Stimulated activated CD4-positive, alpha-beta T cell treated with anti-CD3 and anti-CD28 coated beads, Interleukin-2, amount 100 ng/mL, for 4 hours (primary cell): ENCODE results near the gene GNB5.
"Not testable (repeated sequence)": the region's sequence is repeated elsewhere in the genome, so short reads cannot be mapped to it uniquely, and the experiment has no call there.

ENCODE experiments used
- DNase-seq: peaks from one replicate; pipeline ENCODE4 v3.0.0-alpha.2; 2020; ENCODE audit warnings: low read depth

Gene GNB5

GRCh38 chr15:52207191-52207590, 16.0 kb upstream of the GNB5 start:
- DNase-seq: no peak

- DNase-seq: no peak
Measured at GRCh38 chr15:52206446-52206845, 15.3 kb upstream of the GNB5 start.

DNA sequence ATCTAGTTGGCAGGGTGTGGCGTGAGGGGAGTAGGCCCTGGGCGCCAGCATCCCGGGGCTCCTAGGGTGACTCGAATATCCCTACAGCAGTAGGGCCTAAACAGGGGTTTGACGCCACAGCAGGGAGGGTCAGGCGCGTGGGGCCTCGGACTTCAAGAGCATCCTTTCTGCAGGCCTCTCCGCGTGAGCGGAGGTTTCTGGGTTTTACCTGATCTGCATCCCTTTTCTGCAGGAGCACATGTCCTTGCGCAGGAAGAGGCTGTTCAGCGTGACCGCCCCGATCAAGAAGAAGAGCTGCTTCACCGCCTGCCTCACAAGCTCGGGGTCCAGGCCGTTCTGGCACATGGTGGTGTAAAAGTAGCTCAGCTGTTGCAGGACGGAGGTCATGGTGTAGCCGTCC, 13.5 kb upstream of the GNB5 start:
- DNase-seq: no peak

- no peak for DNase-seq
Measured at GRCh38 chr15:52200831-52201365, 9.7 kb upstream of the GNB5 start.

DNA sequence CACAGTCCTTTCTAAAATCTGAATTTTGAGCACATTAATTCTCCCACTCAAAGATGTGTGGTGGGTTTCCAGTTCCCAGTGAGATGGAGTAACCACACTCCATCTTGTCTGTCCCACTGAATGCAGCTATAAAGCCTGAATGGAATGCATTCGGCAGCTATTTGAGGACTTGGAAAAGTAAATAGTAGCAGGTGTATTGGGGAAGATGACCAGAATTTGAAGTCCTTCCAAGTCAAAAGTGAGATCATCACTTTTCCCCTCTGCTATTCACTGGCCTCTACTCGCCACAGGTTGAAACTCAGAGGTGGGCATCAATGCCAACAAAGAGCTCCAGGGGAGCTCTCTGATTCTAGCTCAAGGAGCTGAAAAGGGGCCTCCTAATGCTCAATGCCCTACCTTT, 8.1 kb upstream of the GNB5 start:
- DNase-seq: no peak

DNA sequence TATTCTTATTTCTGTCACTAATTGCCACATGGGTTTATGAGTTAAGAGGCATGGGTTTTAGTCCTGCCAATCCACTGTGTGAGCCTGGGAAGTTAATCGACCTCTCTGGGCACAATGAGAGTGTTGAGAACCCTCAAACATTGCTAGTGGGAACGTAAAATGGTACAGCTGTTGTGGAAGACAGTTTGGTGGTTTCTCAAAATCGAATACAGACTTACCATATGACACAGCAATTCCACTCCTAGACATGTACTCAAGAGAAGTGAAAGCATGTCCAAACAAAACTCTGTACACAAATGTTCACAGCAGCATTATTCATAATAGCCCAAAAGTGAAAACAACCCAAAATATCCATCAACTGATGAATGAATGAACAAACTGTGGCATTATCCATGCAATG, 5.7 kb upstream of the GNB5 start:
- no peak for DNase-seq

- DNase-seq: no peak
Measured at GRCh38 chr15:52193791-52194190, 2.6 kb upstream of the GNB5 start.

DNA sequence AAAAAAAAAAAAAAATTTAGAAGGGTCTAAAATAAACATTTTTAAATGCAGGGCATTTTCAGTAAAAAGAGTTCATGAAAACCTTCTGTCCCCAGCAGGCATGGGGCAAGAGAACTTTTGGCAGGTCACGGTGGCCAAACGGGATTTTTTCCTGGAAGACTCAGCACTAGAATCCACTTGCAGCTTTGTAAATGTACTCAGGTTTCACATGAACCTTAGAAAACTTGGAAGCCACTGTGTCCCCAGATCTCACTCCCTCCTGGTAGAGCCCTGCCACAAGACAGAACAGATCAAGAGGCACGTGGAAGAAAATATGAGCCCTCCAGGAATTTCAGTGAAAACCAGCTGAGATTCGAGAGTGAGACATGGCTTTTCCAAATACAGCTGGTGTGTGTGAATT, 2.1 kb upstream of the GNB5 start:
- DNase-seq: no peak

GRCh38 chr15:52186651-52187486, 4.3 kb downstream of the GNB5 start:
- no peak for DNase-seq

DNA sequence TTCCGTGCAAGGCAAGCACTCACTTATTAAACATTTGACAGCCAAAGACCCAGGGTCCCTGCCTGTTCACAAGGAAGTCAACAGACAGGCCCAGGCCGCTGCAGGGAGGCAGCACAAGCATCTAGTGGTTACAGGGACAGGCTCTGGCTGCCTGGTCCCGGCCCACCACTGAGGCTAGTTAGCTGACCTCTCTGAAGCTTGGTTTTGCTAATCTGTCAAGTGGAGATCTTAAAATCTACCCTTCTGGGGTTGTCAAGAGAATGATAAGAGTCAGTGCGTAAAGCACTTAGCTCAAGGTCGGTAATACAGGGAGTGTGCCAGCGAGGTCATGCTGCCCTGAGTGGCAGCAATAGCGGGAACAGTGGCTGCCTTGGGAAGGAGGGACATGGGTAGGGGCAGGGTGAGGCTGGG, 6.0 kb downstream of the GNB5 start:
- DNase-seq: no peak

DNA sequence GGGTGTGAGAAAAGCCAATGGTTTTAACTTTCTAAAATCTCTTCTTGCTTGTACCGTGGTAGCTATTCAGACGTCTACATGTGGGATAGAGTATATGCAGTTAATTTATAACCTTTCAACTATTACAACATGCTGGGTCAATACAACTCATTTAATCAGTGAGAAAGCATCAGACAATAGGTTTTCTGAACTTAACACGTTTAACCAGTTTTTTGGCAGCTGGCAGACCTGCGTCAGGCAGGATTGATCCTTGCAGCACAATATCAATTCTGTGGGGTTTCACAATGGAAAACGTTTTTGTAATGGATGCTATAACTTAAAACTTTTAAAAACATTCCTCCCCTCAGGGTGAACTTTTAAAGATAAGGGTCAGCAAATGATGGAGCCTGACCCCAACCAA, 6.5 kb downstream of the GNB5 start:
- DNase-seq: no peak

DNA sequence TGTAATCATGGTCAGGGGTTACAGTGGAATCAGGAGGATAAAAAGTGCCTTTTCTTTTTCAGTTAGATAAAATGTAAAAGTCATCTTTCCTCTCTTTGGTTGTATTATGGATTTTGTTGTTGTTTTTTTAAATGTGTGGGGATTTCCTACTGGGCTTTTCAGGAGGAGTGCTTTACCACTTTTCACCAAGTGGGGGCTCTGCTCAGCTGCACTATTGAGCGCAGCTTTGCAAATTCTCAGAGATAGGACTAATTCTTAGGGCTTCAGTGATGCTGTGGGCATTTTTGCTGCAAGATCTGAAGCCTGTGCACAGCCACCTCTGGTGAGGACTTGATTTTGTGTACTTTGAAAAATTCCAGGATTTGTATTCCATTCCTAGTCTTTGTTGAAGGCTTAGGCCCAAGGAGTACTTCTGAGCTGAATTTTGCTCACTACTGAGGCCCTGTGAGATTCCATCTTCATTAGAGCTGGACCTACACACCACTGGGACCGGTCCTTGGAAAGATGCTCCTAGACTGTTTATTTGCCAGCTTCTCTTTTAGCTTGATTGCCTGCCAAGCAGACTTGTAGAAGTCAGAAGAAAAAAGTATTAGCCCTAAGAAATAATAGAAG, 7.5 kb downstream of the GNB5 start:
- no peak for DNase-seq

- no peak for DNase-seq
Measured at GRCh38 chr15:52181938-52182780, 9.0 kb downstream of the GNB5 start.

DNA sequence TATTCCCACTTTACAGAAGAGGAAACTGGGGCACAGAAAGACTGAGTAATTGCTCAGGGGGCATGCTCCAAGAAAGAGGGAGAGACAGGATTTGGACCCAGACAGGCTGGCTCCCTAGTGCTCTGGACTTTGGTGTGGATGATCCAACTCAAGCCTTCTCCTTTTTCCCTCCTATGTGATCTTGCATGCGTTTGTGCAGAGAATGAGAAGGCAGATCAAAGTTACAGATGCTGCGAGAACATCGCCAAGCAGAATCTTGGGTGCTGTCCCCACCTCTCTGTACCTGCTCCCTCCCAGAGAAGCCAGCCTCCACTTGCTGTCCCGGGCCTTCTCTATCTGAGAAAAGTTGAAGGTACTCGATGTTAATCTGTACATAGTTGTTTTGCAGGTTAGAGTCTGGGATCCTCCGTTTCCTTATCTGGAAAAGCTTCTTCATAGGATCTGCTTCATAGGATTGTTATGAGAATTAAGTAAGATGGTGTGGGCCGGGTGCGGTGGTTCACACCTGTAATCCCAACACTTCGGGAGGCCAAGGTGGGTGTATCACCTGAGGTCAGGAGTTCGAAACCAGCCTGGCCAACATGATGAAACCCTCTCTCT, 10.2 kb downstream of the GNB5 start:
- no peak for DNase-seq

- peak; percentile 9 for DNase-seq
Measured at GRCh38 chr15:52180196-52180835, 10.9 kb downstream of the GNB5 start.

- DNase-seq: peak; percentile 80
Measured at GRCh38 chr15:52179278-52180195, 11.7 kb downstream of the GNB5 start.

DNA sequence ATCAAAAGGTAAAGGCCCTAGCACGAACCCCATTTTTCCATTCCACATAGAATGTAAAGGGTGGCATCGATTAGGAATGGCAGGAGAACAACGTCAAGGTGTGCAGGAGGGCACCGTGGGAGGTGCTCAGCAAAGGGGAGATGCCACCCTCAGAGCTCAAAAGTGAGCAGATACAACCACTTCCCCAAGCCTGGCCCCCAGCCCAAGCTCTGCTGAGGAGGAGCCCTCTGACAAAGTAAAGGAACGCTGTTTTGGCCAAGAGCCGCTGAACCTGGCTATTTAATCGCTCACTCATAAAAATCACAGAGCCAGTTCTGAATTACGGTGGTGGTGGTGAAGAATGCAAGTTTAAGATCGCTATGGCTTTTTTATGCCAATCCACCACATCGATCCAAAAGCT, 12.4 kb downstream of the GNB5 start:
- no peak for DNase-seq

DNA sequence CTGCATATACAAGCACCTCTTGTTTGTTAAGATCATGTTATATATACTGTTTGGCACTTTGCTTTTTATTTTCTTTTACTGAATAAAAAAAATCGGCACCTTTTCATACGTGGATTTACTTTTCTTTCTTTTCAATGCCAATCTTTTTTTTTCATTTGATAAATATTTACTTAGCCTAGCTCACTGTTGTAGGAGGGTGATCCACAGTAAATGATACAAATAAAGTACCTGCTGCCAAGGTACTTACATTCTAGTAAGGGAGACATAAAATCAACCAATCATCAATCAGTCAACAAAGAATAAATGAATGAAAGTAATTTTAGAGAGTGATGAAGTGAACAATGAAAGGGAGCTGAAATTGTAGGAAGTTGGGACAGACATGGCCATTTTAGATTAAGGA, 18.3 kb downstream of the GNB5 start:
- no peak for DNase-seq

- no peak for DNase-seq
Measured at GRCh38 chr15:52171807-52172206, 19.4 kb downstream of the GNB5 start.

DNA sequence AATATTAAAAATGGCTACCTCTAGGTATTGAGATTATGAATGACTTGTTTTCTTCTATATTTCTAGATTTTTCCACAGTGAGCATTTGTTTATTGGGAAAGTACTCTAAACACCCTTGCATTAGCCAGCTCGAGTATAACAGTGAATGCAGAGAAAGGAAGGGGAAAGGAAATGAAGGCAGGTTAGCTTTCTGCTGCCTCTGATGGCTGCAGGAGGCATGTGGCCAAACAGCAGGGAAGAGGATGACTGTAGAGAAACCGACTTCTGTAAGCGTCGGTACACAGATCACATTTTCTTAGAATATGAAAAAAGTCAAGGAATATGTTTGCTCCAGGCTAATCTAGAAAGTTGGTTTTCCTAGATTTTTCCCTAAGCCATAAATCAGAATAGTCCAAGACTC, 19.8 kb downstream of the GNB5 start:
- DNase-seq: no peak

DNA sequence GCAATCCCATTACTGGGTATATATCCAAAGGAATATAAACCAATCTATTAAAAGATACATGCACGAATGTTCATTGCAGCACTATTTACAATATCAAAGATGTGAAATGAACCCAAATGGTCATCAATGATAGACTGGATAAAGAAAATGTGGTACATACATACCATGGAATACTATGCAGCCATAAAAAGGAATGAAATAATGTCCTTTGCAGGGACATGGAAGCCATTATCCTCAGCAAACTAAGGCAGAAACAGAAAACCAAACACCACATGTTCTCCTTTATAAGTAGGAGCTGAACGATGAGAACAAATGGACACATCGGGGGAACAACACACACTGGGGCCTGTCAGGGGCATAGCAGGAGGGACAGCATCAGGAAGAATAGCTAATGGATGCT, 21.0 kb downstream of the GNB5 start:
- DNase-seq: not testable (repeated sequence)
